ENCODE results near the gene GAK. TPM values are rescaled to one million over a fixed set of nuclear protein-coding genes. Genes with fewer than 3 reads are reported as not detected.
"Not testable (repeated sequence)": the region's sequence is repeated elsewhere in the genome, so short reads cannot be mapped to it uniquely, and the experiment has no call there.

The GAK gene
- total RNA-seq, 6 experiments from 2014 or later: 65.8 to 72.9 (median 69.1) TPM

DNA sequence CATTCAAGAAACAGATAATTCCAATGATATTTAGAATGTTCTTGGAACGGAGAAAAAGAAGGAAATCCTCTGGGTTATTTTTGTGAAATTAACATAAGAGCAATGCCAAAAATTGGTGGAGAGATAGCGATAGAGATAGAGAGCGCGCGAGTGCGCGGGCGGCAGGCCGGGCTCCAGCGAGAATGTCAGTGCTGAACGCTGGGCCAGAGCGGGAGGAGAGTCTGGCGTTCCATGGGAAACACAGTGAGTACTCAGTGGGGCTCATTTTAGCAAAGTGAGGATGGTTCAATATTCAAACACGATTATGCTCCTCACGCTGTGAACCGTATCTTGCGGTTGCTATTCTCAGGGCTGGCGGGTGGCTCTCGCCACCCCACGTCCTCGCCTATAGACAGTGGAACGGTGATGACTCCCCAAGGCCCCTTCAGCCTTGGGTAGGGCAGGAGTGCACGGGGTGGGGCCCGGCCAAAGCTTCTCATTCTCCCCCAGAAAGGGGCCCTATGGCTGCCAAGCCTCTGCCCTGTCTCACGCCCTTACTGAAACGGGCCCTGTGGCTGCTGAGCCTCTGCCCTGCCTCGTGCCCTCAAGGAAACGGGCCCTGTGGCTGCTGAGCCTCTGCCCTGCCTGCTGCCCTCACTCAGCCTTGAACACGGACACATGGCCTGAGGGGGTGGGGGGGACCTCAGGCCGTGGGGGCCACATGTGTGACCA is 123.1 kb downstream of the GAK start:
- Mint-ChIP-seq H3K9me3 (peaks cover 4% of the 10 kb centered on the region; the same call in 1 of the 2 replicates), H3K4me1 (ENCODE audit: low read depth) (no peaks in the 10 kb centered on the region), H3K27me3 (ENCODE audit: insufficient read depth) (peaks cover 29% of the 10 kb centered on the region), H3K27ac (no peak overlapping the region), H3K36me3 (ENCODE audit: low read depth) (peaks cover 5% of the 10 kb centered on the region; the same call in 1 of the 2 replicates), H3K4me3 (no peak overlapping the region)
- TF ChIP-seq, protein P1, sequence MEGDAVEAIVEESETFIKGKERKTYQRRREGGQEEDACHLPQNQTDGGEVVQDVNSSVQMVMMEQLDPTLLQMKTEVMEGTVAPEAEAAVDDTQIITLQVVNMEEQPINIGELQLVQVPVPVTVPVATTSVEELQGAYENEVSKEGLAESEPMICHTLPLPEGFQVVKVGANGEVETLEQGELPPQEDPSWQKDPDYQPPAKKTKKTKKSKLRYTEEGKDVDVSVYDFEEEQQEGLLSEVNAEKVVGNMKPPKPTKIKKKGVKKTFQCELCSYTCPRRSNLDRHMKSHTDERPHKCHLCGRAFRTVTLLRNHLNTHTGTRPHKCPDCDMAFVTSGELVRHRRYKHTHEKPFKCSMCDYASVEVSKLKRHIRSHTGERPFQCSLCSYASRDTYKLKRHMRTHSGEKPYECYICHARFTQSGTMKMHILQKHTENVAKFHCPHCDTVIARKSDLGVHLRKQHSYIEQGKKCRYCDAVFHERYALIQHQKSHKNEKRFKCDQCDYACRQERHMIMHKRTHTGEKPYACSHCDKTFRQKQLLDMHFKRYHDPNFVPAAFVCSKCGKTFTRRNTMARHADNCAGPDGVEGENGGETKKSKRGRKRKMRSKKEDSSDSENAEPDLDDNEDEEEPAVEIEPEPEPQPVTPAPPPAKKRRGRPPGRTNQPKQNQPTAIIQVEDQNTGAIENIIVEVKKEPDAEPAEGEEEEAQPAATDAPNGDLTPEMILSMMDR (IDR thresholded peaks at IDR 0.05): no peak
- DNase-seq: no peak

DNA sequence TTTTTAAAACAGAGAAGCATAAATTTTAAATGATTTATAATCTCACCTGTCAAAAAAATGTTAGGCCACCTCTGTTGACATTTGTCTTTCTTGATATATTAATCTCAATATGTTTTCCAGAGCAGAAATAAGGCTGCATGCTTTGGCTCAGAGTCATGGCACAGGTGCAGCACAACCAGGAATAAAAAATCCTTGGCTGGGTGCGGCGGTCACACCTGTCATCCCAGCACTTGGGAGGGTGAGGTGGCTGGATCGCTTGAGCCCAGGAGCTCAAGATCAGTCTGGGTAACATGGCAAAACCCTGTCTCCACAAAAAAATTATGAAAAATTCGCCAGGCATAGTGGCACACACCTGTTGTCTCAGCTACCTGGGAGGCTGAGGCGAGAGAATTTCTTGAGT is 124.3 kb downstream of the GAK start:
- Mint-ChIP-seq H3K9me3 (peaks cover 4% of the 10 kb centered on the region; the same call in 1 of the 2 replicates), H3K27ac (no peak overlapping the region), H3K36me3 (ENCODE audit: low read depth) (peaks cover 5% of the 10 kb centered on the region; the same call in 1 of the 2 replicates), H3K27me3 (ENCODE audit: insufficient read depth) (peaks cover 18% of the 10 kb centered on the region), H3K4me1 (ENCODE audit: low read depth) (no peaks in the 10 kb centered on the region), H3K4me3 (no peak overlapping the region)
- DNase-seq: no peak
- TF ChIP-seq, protein P1 (IDR thresholded peaks at IDR 0.05): no peak

DNA sequence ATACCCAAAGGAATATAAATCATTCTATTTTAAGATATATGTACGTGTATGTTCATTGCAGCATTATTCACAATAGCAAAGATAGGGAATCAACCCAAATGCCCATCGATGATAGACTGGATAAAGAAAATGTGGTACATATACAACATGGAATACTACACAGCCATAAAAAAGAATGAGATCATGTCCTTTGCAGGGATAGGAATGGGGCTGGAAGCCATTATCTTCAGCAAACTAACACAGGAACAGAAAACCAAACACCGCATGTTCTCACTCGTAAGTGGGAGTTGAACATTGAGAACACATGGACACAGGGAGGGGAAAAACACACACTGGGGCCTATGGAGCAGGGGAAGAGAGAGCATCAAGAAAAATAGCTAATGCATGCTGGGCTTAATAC is 125.1 kb downstream of the GAK start:
- not testable (repeated sequence) for H3K27ac Mint-ChIP-seq

DNA sequence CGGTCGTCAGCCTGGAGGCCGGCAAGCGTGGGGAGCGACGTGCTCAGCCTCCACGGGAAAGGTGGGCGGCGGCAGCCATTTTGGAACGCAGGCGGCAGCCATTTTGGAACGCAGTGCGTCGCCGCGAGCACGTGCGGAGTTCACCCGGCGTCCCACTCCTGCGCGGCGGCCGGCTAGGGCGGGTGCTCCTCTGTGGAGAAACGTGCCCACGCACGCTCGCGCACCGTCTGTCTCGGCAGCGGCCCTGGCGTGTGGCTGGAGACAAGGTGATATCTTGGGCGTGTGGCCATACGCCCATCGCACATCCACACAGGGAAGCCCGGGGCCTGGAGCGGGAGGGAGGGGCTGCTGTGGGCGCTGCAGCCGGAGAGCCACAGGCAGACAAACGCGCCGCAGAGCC is 127.3 kb downstream of the GAK start:
- TF ChIP-seq, protein P1 (IDR thresholded peaks at IDR 0.05): no peak
- H3K9me3 Mint-ChIP-seq: peaks cover 12% of the 10 kb centered on the region
- peaks cover 5% of the 10 kb centered on the region; the same call in 1 of the 2 replicates for H3K36me3 Mint-ChIP-seq (ENCODE audit: low read depth)
- H3K27ac Mint-ChIP-seq: no peak overlapping the region
- DNase-seq: no peak
- H3K4me1 Mint-ChIP-seq (ENCODE audit: low read depth): no peaks in the 10 kb centered on the region
- H3K27me3 Mint-ChIP-seq (ENCODE audit: insufficient read depth): peaks cover 8% of the 10 kb centered on the region; the same call in 1 of the 2 replicates
- H3K4me3 Mint-ChIP-seq: no peak overlapping the region

More for the DNA sequence above, 125.1 kb downstream of the GAK start:
- peaks cover 13% of the 10 kb centered on the region; the same call in 1 of the 2 replicates for H3K27me3 Mint-ChIP-seq (ENCODE audit: insufficient read depth)
- not testable (repeated sequence) for H3K4me3 Mint-ChIP-seq; DNase-seq; H3K36me3 Mint-ChIP-seq (ENCODE audit: low read depth); H3K9me3 Mint-ChIP-seq; H3K4me1 Mint-ChIP-seq (ENCODE audit: low read depth)

DNA sequence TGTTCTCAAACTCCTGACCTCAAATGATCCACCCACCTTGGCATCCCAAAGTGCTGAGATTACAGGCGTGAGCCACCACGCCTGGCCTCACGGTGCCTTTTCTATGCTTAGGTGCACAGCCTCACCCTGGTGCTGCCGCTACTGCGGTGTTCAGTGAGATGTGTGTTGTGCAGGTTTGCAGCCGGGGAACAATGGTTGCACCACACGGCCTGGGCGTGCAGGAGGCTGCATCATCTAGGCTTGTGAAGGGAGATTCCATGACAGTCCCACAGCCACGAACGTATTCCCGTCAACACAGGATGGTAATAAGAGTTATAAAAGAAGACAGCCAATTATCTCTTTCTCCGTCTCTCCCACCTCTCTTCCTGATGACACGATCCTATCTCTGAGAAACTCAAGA is 128.2 kb downstream of the GAK start:
- TF ChIP-seq, protein P1 (IDR thresholded peaks at IDR 0.05): no peak
- Mint-ChIP-seq H3K27ac (no peak overlapping the region), H3K9me3 (peaks cover 12% of the 10 kb centered on the region), H3K36me3 (ENCODE audit: low read depth) (peaks cover 5% of the 10 kb centered on the region; the same call in 1 of the 2 replicates), H3K4me1 (ENCODE audit: low read depth) (no peaks in the 10 kb centered on the region), H3K27me3 (ENCODE audit: insufficient read depth) (peaks cover 7% of the 10 kb centered on the region), H3K4me3 (no peak overlapping the region)
- DNase-seq: no peak

DNA sequence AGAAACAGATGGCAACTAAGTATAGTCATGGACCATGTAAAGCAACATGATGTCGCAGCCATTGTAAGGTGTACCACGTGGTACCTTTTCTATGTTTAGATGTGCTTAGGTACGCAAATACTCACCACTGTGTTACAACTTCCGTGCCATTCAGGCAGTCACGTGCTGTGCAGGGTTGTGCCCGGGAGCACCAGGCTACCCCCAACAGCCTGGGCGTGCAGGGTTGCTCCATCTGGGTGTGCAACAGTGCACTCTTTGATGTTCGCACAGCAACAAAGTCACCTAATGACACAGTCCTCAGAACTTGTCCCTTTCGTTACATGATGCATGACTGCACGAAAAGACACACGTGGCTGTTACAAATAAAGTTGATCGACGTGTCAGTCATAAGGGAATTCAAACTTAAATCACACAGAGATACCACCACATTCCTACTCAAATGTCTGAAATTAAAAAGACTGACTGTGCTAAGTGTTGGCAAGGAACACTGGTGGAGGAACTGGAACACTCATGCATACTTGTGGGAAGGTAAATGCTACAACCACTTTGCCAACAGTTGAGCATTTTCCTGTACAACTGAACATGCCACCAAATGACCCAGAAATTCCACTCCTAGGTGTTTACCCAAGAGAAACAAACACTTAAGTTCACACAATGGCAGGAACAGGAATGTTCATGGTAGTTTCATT is 130.5 kb downstream of the GAK start:
- TF ChIP-seq, protein P1 (IDR thresholded peaks at IDR 0.05): no peak
- Mint-ChIP-seq H3K9me3 (peaks cover 12% of the 10 kb centered on the region), H3K36me3 (ENCODE audit: low read depth) (peaks cover 5% of the 10 kb centered on the region; the same call in 1 of the 2 replicates), H3K4me1 (ENCODE audit: low read depth) (no peaks in the 10 kb centered on the region), H3K27me3 (ENCODE audit: insufficient read depth) (peaks cover 8% of the 10 kb centered on the region), H3K27ac (no peak overlapping the region), H3K4me3 (no peak overlapping the region)
- no peak for DNase-seq
